Stomach (tissue), 9 donors: Measurements from ENCODE around the gene DHTKD1. TPM values are rescaled to one million over a fixed set of nuclear protein-coding genes. Genes with fewer than 3 reads are reported as not detected.

Experiments
- DNase-seq, 2 donors: peaks; one replicate each; pipeline versions ENCODE4 v3.0.0 to v3.0.0-alpha.2; 2013 to 2019
- H3K27ac ChIP-seq, 5 donors: fragments of 200-600 bp in 4 of 5; sonication (generic) in 4 of 5; one replicate each; pipeline ENCODE4 v1.5.1; 2013 to 2019; ENCODE audit warnings: mild to moderate bottlenecking in 1 of 5, moderate library complexity in 1 of 5
- H3K27me3 ChIP-seq, 3 donors: fragments of 200-600 bp; sonication (generic); one replicate each; pipeline ENCODE4 v1.5.1; 2017 to 2019; ENCODE audit warnings: mixed run types in 1 of 3
- H3K36me3 ChIP-seq, 4 donors: fragments of 200-600 bp; sonication (generic); 1 replicate in 3 of 4; 2 replicates in 1 of 4; pipeline ENCODE4 v1.5.1; 2016 to 2019
- H3K4me1 ChIP-seq, 4 donors: fragments of 200-600 bp; sonication (generic); one replicate each; pipeline ENCODE4 v1.5.1; 2016 to 2019
- H3K4me3 ChIP-seq, 4 donors: fragments of 200-600 bp; sonication (generic) in 3 of 4; one replicate each; pipeline ENCODE4 v1.5.1; 2016 to 2019; ENCODE audit warnings: mild to moderate bottlenecking in 1 of 4
- H3K9me3 ChIP-seq, 4 donors: fragments of 200-600 bp; sonication (generic); one replicate each; pipeline ENCODE4 v1.5.1; 2016 to 2019
- EP300 ChIP-seq: sonication (generic); formaldehyde crosslinking; IDR thresholded peaks from one replicate; pipeline ENCODE4 v1.6.1; 2017; ENCODE audit warnings: antibody characterized with exemption
- POLR2A ChIP-seq, 4 donors: fragments of 450-650 bp; IDR thresholded peaks; one replicate each; pipeline ENCODE4 v1.6.1; 2016; ENCODE audit warnings: antibody characterized with exemption in 4 of 4, control low read depth in 2 of 4, mild to moderate bottlenecking in 1 of 4, moderate library complexity in 1 of 4
- POLR2AphosphoS5 ChIP-seq, 3 donors: sonication (generic); formaldehyde crosslinking; IDR thresholded peaks; one replicate each; pipeline ENCODE4 v1.6.1; 2016; ENCODE audit warnings: antibody characterized with exemption in 3 of 3
- WGBS, 5 donors: extraction: QIAGEN DNeasy Blood & Tissue Kit in 3 of 5; methylation state at CpG; one replicate each; pipeline versions ENCODE4 v1.1.5 to v1.1.7; 2013 to 2018; 5-methylcytosine and 5-hydroxymethylcytosine counted together
- intact Hi-C: fragments of 100-400 bp; cut with DNase I; formaldehyde crosslinking; loops from one replicate; pipeline ENCODE4 v1.15.1; 2023; ENCODE audit warnings: low total_unique reads
- polyA plus RNA-seq, 3 donors: library from polyadenylated mRNA; stranded (reverse); fragments of 200-250 nt; gene quantifications; one replicate each; pipeline ENCODE4 v1.2.3, GENCODE V29; 2013
- total RNA-seq, 5 donors: library from RNA; depleted of rRNA; stranded (reverse); fragments of >200 nt; gene quantifications; one replicate each; pipeline versions ENCODE4 v1.1.0 to v1.2.3, GENCODE V29; 2014 to 2016
- TF ChIP-seq, protein P1 (sequence below), 7 experiments: fragments of 450-650 bp in 4 of 7; fragments of 200-600 bp in 3 of 7; sonication (generic) in 3 of 7; IDR thresholded peaks; one replicate each; pipeline ENCODE4 v1.5.1; 2016 to 2019; ENCODE audit warnings: antibody characterized with exemption in 7 of 7, control low read depth in 2 of 7, mild to moderate bottlenecking in 1 of 7
- donor health status: healthy with polysubstance abuse.
- donor health status: Bipolar disorder and iron deficiency.
- donor health status: healthy.

The DHTKD1 gene
- total and polyA plus RNA-seq, 8 donors, result 6.4 to 98.2 (median 9.8) TPM

DNA sequence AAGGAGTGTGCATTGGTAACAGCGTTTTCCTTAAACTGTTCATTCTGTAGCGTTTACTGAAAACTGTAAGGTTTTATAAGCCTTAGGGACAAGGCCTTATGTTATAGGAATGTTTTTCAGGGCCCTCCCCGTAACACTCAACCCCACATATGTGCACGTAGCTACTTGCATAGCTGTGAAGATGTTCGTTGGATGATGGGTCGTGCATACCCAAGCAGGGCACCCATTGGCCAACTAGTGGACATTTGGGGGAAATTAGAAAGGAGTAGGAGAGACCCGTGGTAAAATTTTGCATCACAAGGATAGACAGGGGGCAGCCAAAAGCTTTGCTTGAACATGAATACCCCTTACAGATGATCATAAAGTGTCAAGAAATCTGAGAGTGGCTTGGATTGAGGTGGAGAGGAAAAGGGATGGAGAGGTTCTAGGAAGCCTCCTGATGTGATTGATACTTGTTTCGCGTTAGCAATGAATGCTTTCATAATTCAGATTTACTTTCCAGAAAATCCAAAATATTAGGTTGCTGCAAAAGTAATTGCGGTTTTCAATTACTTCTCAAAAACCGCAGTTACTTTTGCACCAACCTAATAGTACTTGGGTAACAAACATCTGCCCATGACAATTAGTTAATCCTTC, 61.6 kb downstream of the DHTKD1 start:
- H3K4me1 ChIP-seq, result peaks cover 0 to 27% (median 11%) of the 10 kb centered on the region in 4 donors
- intact Hi-C loops, result no loop called here
- 25 to 33% (median 29%) methylated on average over 11 of the region's 11 CpGs for WGBS, 5 donors
- no peaks in the 10 kb centered on the region for H3K9me3 ChIP-seq
- H3K27ac ChIP-seq, result peak overlapping the region in 4 of 5 donors; percentile 90 to 96 (median 94)
- H3K4me3 ChIP-seq, result peak overlapping the region; percentile 95 to 99 (median 99)
- H3K36me3 ChIP-seq, result peaks cover 3 to 24% (median 15%) of the 10 kb centered on the region in 4 donors
- TF ChIP-seq, protein P1, sequence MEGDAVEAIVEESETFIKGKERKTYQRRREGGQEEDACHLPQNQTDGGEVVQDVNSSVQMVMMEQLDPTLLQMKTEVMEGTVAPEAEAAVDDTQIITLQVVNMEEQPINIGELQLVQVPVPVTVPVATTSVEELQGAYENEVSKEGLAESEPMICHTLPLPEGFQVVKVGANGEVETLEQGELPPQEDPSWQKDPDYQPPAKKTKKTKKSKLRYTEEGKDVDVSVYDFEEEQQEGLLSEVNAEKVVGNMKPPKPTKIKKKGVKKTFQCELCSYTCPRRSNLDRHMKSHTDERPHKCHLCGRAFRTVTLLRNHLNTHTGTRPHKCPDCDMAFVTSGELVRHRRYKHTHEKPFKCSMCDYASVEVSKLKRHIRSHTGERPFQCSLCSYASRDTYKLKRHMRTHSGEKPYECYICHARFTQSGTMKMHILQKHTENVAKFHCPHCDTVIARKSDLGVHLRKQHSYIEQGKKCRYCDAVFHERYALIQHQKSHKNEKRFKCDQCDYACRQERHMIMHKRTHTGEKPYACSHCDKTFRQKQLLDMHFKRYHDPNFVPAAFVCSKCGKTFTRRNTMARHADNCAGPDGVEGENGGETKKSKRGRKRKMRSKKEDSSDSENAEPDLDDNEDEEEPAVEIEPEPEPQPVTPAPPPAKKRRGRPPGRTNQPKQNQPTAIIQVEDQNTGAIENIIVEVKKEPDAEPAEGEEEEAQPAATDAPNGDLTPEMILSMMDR (IDR thresholded peaks at IDR 0.05), result peak in 3 of 7 experiments; percentile 6 to 29 (median 17)
- no peak for TF ChIP-seq POLR2A (IDR thresholded peaks at IDR 0.05)
- DNase-seq, result peak in 1 of 2 donors; percentile 79
- H3K27me3 ChIP-seq, result no peaks in the 10 kb centered on the region

DNA sequence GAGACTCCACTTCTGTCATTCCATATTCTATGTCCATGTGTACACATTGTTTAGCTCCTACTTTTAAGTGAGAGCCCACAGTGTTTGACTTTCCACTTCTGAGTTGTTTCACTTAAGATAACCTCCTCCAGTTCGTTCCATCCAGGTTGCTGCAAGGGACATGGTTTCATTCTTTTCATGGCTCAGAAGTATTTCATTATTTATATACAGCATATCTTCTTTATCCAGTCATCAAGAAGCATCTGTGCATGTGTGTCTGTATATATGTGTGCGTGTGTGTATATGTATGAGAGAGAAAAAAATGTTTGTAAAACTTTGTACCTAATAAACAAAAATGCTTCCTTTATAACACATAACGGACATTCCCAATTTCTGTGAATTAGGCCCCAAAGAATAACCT, 66.9 kb downstream of the DHTKD1 start:
- Histone ChIP-seq H3K36me3 (peaks cover 18 to 74% (median 62%) of the 10 kb centered on the region in 4 donors), H3K9me3 (no peaks in the 10 kb centered on the region)
- intact Hi-C loops, result no loop called here

DNA sequence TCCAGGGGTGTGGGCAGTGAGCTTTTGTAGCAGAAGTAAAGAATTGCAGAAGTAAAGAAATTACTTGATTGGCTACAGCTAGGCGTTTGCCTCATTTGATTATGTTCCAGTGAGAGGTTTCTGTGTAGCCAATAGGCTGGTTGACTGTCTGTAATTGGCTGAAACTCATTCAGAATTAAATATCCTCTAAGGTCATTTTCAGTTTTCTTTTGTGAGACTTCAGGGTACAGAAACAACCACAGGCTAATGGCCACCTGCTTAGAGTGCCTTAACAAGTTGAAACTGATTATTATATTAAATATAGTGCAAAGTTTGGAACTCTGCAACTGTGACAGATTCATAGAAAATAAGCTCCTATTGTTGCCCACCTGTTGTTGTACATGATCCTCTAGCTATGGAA, 71.3 kb downstream of the DHTKD1 start:
- 29 to 96% (median 92%) methylated on average over 1 of the region's 1 CpG for WGBS, 5 donors
- Histone ChIP-seq H3K27ac (no peak overlapping the region), H3K4me3 (no peak overlapping the region), H3K9me3 (no peaks in the 10 kb centered on the region), H3K27me3 (no peaks in the 10 kb centered on the region), H3K4me1 (no peaks in the 10 kb centered on the region), H3K36me3 (peaks cover 27 to 94% (median 91%) of the 10 kb centered on the region in 4 donors)
- TF ChIP-seq POLR2AphosphoS5 (IDR thresholded peaks at IDR 0.05), result no peak
- no peak for TF ChIP-seq EP300
- TF ChIP-seq, protein P1 (IDR thresholded peaks at IDR 0.05), result no peak
- no peak for TF ChIP-seq POLR2A (IDR thresholded peaks at IDR 0.05)
- intact Hi-C loops, result no loop called here
- DNase-seq, result no peak

More for the DNA sequence above, 66.9 kb downstream of the DHTKD1 start:
- no peaks in the 10 kb centered on the region for H3K27me3 ChIP-seq
- TF ChIP-seq EP300, result no peak
- no peak overlapping the region for H3K4me3 ChIP-seq
- peaks cover 0 to 8% (median 5%) of the 10 kb centered on the region in 4 donors for H3K4me1 ChIP-seq
- no peak overlapping the region for H3K27ac ChIP-seq
- WGBS, 5 donors, result 70 to 80% (median 71%) methylated on average over 3 of the region's 3 CpGs
- DNase-seq, result no peak

DNA sequence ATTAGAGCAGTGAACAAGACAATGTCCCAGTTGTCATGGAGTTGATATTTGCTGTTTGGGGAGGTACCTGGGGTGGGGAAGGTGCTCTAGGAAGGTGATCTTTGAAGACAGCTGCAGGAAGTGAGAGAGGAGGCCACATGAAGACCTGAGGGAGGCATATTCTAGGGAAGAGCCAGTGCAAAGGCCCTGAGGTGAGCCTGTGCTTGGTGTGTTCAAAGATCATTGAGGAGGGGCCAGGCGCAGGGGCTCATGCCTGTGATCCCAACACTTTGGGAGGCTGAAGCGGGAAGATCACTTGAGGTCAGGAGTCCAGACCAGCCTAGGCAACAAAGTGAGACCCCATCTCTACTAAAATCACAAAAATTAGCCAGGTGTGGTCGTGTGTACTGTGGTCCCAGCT, 75.8 kb downstream of the DHTKD1 start:
- 90 to 100% (median 94%) methylated on average over 3 of the region's 3 CpGs for WGBS, 5 donors
- no peak for TF ChIP-seq POLR2AphosphoS5 (IDR thresholded peaks at IDR 0.05)
- TF ChIP-seq, protein P1 (IDR thresholded peaks at IDR 0.05), result no peak
- TF ChIP-seq EP300, result no peak
- Histone ChIP-seq H3K36me3 (peaks cover 13 to 89% (median 77%) of the 10 kb centered on the region in 4 donors), H3K27me3 (no peaks in the 10 kb centered on the region), H3K4me3 (no peak overlapping the region), H3K27ac (no peak overlapping the region), H3K9me3 (no peaks in the 10 kb centered on the region), H3K4me1 (no peaks in the 10 kb centered on the region)
- intact Hi-C loops, result no loop called here
- DNase-seq, result no peak

DNA sequence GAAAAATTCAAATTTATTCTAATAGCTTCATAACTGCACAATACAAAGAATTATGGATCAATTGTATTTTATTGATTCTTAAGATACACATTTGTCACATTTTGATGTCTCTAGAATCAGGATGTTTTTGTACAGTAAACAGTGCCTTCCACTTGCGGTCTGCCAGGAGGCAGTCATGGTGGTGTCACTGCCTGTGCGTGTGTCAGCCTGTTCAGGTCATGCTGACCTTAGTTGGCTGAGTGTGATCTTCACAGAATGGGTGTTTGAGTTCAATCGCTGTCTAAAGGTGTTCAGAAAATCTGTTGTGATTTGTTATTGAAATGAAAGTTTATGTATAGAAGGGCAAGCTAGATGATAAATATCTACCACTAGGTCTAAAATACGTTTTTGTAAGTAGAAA, 81.4 kb downstream of the DHTKD1 start:
- peaks cover 0 to 86% (median 68%) of the 10 kb centered on the region in 4 donors for H3K36me3 ChIP-seq
- intact Hi-C loops, result no loop called here
- TF ChIP-seq EP300 (no peak), POLR2A (IDR thresholded peaks at IDR 0.05) (no peak), POLR2AphosphoS5 (IDR thresholded peaks at IDR 0.05) (no peak)
- TF ChIP-seq, protein P1 (IDR thresholded peaks at IDR 0.05), result no peak
- H3K4me3 ChIP-seq, result no peak overlapping the region
- no peak overlapping the region for H3K27ac ChIP-seq
- H3K9me3 ChIP-seq, result no peaks in the 10 kb centered on the region
- H3K27me3 ChIP-seq, result no peaks in the 10 kb centered on the region
- no peak for DNase-seq
- H3K4me1 ChIP-seq, result no peaks in the 10 kb centered on the region
- WGBS, 5 donors, result 69 to 92% (median 79%) methylated on average over 4 of the region's 4 CpGs
